ENCODE measurements around the gene PTPRU. TPM values are rescaled to one million over a fixed set of nuclear protein-coding genes. Genes with fewer than 3 reads are reported as not detected.

The PTPRU gene
- total RNA-seq, 1 experiment from 2014 or later: 0.72 TPM

DNA sequence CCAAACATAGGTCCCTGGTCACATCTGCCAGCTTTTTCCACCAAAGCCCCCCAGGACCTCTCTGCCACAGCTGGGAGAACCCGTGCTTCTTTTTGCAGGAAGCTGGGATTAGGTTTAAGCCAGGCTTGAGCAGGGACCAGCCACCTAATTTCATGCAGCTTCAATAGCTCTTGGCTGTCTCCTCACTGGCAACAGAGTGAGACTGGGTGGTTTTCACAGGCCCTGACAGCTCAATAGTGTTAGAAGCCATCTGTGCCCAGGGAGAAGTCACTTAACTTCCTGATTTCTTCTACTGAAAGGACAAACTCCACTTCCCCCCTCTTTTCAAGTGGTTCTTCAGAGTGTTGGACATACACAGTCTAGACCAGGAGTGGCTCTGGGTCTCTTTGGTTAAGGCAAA lies 34.3 kb upstream of the PTPRU start:
- BruUV-seq (replicated peaks): no TSS peak

More for the DNA sequence above, 34.3 kb upstream of the PTPRU start:
- in situ Hi-C loops (cut with HindIII; ENCODE audit: low pct_unique_long_range_greater_than_20kb, low sequenced_read_pairs): no loop called here
- H3K4me3 ChIP-seq (ENCODE audit: low read depth in 2 of 2, low read length in 2 of 2): no peak overlapping the region
- TF ChIP-seq REST (IDR thresholded peaks at IDR 0.05; ENCODE audit: insufficient read depth in 1 of 2, low read depth in 2 of 2, low read length in 1 of 2): no peak
- no peak for TF ChIP-seq CTCF (IDR thresholded peaks at IDR 0.05)
- TF ChIP-seq SIN3A (IDR thresholded peaks at IDR 0.05; ENCODE audit: borderline replicate concordance, insufficient read depth, low read depth, low read length): no peak
- no peak for TF ChIP-seq TCF7L2 (IDR thresholded peaks at IDR 0.05; ENCODE audit: low read depth, low read length)
- no peak for TF ChIP-seq POLR2AphosphoS5 (IDR thresholded peaks at IDR 0.05; ENCODE audit: low read depth, low read length)
- no peak for DNase-seq (ENCODE audit: low read depth, low spot score)
- H3K27me3 ChIP-seq (ENCODE audit: control insufficient read depth, insufficient read depth, low read length): no peaks in the 10 kb centered on the region
- CTCF ChIA-PET: interaction anchor here (0.6 to 2.0 kb wide), 5 partner anchors 20 to 320 kb away, joined by 4 to 11 read pairs (median 9); partner anchors contain the start of gene SRSF4
- H3K36me3 ChIP-seq (ENCODE audit: control insufficient read depth, insufficient read depth, low read length): peaks cover 3% of the 10 kb centered on the region
- intact Hi-C loops (cut with micrococcal nuclease; ENCODE audit: unreplicated experiment): loop anchor here (5.0 kb wide), 1 partner anchor 320 kb away; no protein-coding TSS in a partner anchor
- ATAC-seq: no peak
- H3K27ac ChIP-seq (ENCODE audit: low read length): peak overlapping the region; percentile 77
- no peaks in the 10 kb centered on the region for H3K9me3 ChIP-seq (ENCODE audit: control insufficient read depth, insufficient read depth, low read depth, low read length)
- H3K4me1 ChIP-seq (ENCODE audit: control insufficient read depth, insufficient read depth, low read length): peaks cover 8% of the 10 kb centered on the region
- POLR2A ChIA-PET: interaction anchor here (1.0 kb wide), 1 partner anchor 20 kb away, joined by 4 read pairs; the partner anchor contains the start of gene SRSF4
